H9 (cell line): Measurements from ENCODE around the gene PLS1. TPM values are rescaled to one million over a fixed set of nuclear protein-coding genes. Genes with fewer than 3 reads are reported as not detected.
"Not testable (repeated sequence)": the region's sequence is repeated elsewhere in the genome, so short reads cannot be mapped to it uniquely, and the experiment has no call there.

Source experiments
- DNase-seq: peaks from one replicate; pipeline ENCODE4 v3.0.0-alpha.2; 2017
- H2AFZ ChIP-seq: one replicate; pipeline ENCODE4 v1.6.1; 2013; ENCODE audit warnings: mild to moderate bottlenecking, low read length, control low read depth, moderate library complexity
- H2AK5ac ChIP-seq: 2 replicates; pipeline ENCODE4 v1.6.1; 2013; ENCODE audit warnings: low read length, control low read depth, mixed read lengths; ENCODE audit not compliant: insufficient read length
- H2BK120ac ChIP-seq: one replicate; pipeline ENCODE4 v1.6.1; 2013; ENCODE audit warnings: low read depth, mild to moderate bottlenecking, low read length, control low read depth, inconsistent platforms; ENCODE audit not compliant: poor library complexity, severe bottlenecking
- H2BK12ac ChIP-seq: 2 replicates; pipeline ENCODE4 v1.6.1; 2013; ENCODE audit warnings: low read length, control low read depth, mixed read lengths, low read depth; ENCODE audit not compliant: insufficient read length
- H2BK15ac ChIP-seq: 2 replicates; pipeline ENCODE4 v1.6.1; 2013; ENCODE audit warnings: low read depth, low read length, control low read depth
- H2BK20ac ChIP-seq: one replicate; pipeline ENCODE4 v1.6.1; 2013; ENCODE audit warnings: low read depth, mild to moderate bottlenecking, low read length, control low read depth, inconsistent platforms; ENCODE audit not compliant: poor library complexity, severe bottlenecking
- H2BK5ac ChIP-seq: 2 replicates; pipeline ENCODE4 v1.6.1; 2013; ENCODE audit warnings: low read length, control low read depth, mixed read lengths; ENCODE audit not compliant: insufficient read length
- H3K14ac ChIP-seq: 2 replicates; pipeline ENCODE4 v1.6.1; 2013; ENCODE audit warnings: low read length, control low read depth; ENCODE audit not compliant: insufficient read depth
- H3K18ac ChIP-seq: 2 replicates; pipeline ENCODE4 v1.6.1; 2013; ENCODE audit warnings: low read depth, mild to moderate bottlenecking, mixed read lengths, low read length, control low read depth; ENCODE audit not compliant: insufficient read length
- H3K23ac ChIP-seq: 2 replicates; pipeline ENCODE4 v1.6.1; 2013; ENCODE audit warnings: low read length, control low read depth, mixed read lengths, low read depth; ENCODE audit not compliant: insufficient read length
- H3K23me2 ChIP-seq: 2 replicates; pipeline ENCODE4 v1.6.1; 2013; ENCODE audit warnings: low read depth, mild to moderate bottlenecking, mixed read lengths, low read length, control low read depth; ENCODE audit not compliant: insufficient read length, poor library complexity, severe bottlenecking
- H3K27ac ChIP-seq: 2 replicates; pipeline ENCODE4 v1.5.1; 2013; ENCODE audit warnings: low read length, control low read depth, mixed read lengths, low read depth; ENCODE audit not compliant: insufficient read length
- H3K27me3 ChIP-seq: 2 replicates; pipeline ENCODE4 v1.6.1; 2013; ENCODE audit warnings: low read length, control low read depth, inconsistent platforms; ENCODE audit not compliant: insufficient read depth
- H3K4ac ChIP-seq: 2 replicates; pipeline ENCODE4 v1.6.1; 2013; ENCODE audit warnings: low read depth, mild to moderate bottlenecking, control low read depth, inconsistent platforms, low read length, moderate library complexity
- H3K4me1 ChIP-seq: 2 replicates; pipeline ENCODE4 v1.6.1; 2013; ENCODE audit warnings: low read length, control low read depth, inconsistent platforms; ENCODE audit not compliant: insufficient read depth
- H3K4me2 ChIP-seq: 2 replicates; pipeline ENCODE4 v1.6.1; 2013; ENCODE audit warnings: low read length, control low read depth, mixed read lengths; ENCODE audit not compliant: insufficient read length, insufficient read depth
- H3K56ac ChIP-seq: 2 replicates; pipeline ENCODE4 v1.6.1; 2013; ENCODE audit warnings: low read depth, mild to moderate bottlenecking, mixed read lengths, low read length, control low read depth; ENCODE audit not compliant: insufficient read length
- H3K79me1 ChIP-seq: 2 replicates; pipeline ENCODE4 v1.6.1; 2013; ENCODE audit warnings: low read depth, mild to moderate bottlenecking, moderate library complexity, low read length, control low read depth, inconsistent platforms; ENCODE audit not compliant: insufficient read depth, poor library complexity, severe bottlenecking
- H3K79me2 ChIP-seq: 2 replicates; pipeline ENCODE4 v1.6.1; 2013; ENCODE audit warnings: low read length, control low read depth, inconsistent platforms; ENCODE audit not compliant: insufficient read depth
- H3K9ac ChIP-seq: 2 replicates; pipeline ENCODE4 v1.6.1; 2013; ENCODE audit warnings: low read length, control low read depth, mixed read lengths; ENCODE audit not compliant: insufficient read length; ENCODE audit errors: extremely low read depth
- H3K9me3 ChIP-seq: one replicate; pipeline ENCODE4 v1.6.1; 2013; ENCODE audit warnings: low read depth, low read length, inconsistent platforms; ENCODE audit not compliant: control insufficient read depth
- H3T11ph ChIP-seq: one replicate; pipeline ENCODE4 v1.6.1; 2013; ENCODE audit warnings: mild to moderate bottlenecking, low read length, control low read depth, inconsistent platforms
- H4K20me1 ChIP-seq: one replicate; pipeline ENCODE4 v1.6.1; 2013; ENCODE audit not compliant: control insufficient read depth, insufficient read length, insufficient read depth
- H4K5ac ChIP-seq: 2 replicates; pipeline ENCODE4 v1.6.1; 2013; ENCODE audit warnings: low read depth, mild to moderate bottlenecking, mixed read lengths, low read length, control low read depth; ENCODE audit not compliant: insufficient read length
- H4K8ac ChIP-seq: replicated peaks from 2 replicates; pipeline ENCODE4 v1.6.1; 2013; ENCODE audit warnings: low read length, control low read depth, mixed read lengths, low read depth; ENCODE audit not compliant: insufficient read length
- H4K91ac ChIP-seq: 2 replicates; pipeline ENCODE4 v1.6.1; 2013; ENCODE audit warnings: low read depth, mild to moderate bottlenecking, moderate library complexity, mixed read lengths, low read length, control low read depth; ENCODE audit not compliant: insufficient read length
- H3K27ac Mint-ChIP-seq, 3 experiments: 2 replicates in 2 of 3; 3 replicates in 1 of 3; pipeline ENCODE4 v1.8.0; 2020 to 2021; ENCODE audit warnings: mixed read lengths in 3 of 3, mild to moderate bottlenecking in 1 of 3, moderate library complexity in 1 of 3
- H3K27me3 Mint-ChIP-seq: 2 replicates; pipeline ENCODE4 v1.8.0; 2021; ENCODE audit warnings: low read depth, mild to moderate bottlenecking, moderate library complexity, mixed read lengths
- H3K36me3 Mint-ChIP-seq, 3 experiments: 2 replicates in 2 of 3; 3 replicates in 1 of 3; pipeline ENCODE4 v1.8.0; 2020 to 2021; ENCODE audit warnings: low read depth in 3 of 3, mixed read lengths in 3 of 3; ENCODE audit not compliant: insufficient read depth in 1 of 3
- H3K4me1 Mint-ChIP-seq, 2 experiments: 2 replicates each; pipeline ENCODE4 v1.8.0; 2020; ENCODE audit warnings: mixed read lengths in 2 of 2
- H3K4me3 Mint-ChIP-seq, 2 experiments: 2 replicates in 1 of 2; 3 replicates in 1 of 2; pipeline ENCODE4 v1.8.0; 2020 to 2021; ENCODE audit warnings: mild to moderate bottlenecking in 2 of 2, mixed read lengths in 2 of 2, moderate library complexity in 1 of 2
- H3K9me3 Mint-ChIP-seq, 2 experiments: 2 replicates in 1 of 2; 3 replicates in 1 of 2; pipeline ENCODE4 v1.8.0; 2020; ENCODE audit warnings: mild to moderate bottlenecking in 2 of 2, mixed read lengths in 2 of 2, moderate library complexity in 1 of 2
- WGBS: extraction: QIAGEN DNeasy Blood & Tissue Kit; methylation state at CpG from one replicate; pipeline ENCODE4 v1.1.7; 2013; ENCODE audit warnings: missing lambda C conversion rate, low lambda C conversion rate, mixed read lengths; ENCODE audit not compliant: insufficient read length; ENCODE audit errors: extremely low coverage; 5-methylcytosine and 5-hydroxymethylcytosine counted together
- total RNA-seq: library from RNA; stranded (reverse); gene quantifications from 2 replicates; pipeline ENCODE4 v1.2.1, GENCODE V29; 2021
- TF ChIP-seq, protein P1 (sequence below): fragments of 200-600 bp; sonication (generic); conservative IDR thresholded peaks from 3 replicates; pipeline ENCODE4 v1.8.0; 2021; ENCODE audit warnings: antibody characterized with exemption, mild to moderate bottlenecking

The PLS1 gene
- total RNA-seq, 1 experiment from 2014 or later: 20.4 TPM

- H3K9me3 ChIP-seq: no peaks in the 10 kb centered on the region
- no peak overlapping the region for H3K23ac ChIP-seq
- H2BK120ac ChIP-seq: no peak overlapping the region
- no peaks in the 10 kb centered on the region for H3K27me3 ChIP-seq
- no peak overlapping the region for H3K9ac ChIP-seq
- Mint-ChIP-seq H3K9me3 (no peaks in the 10 kb centered on the region), H3K27me3 (no peaks in the 10 kb centered on the region), H3K4me3 (no peak overlapping the region), H3K27ac (no peak overlapping the region), H3K4me1 (no peaks in the 10 kb centered on the region), H3K36me3 (no peaks in the 10 kb centered on the region)
- H3K79me1 ChIP-seq: no peaks in the 10 kb centered on the region
- no peaks in the 10 kb centered on the region for H4K20me1 ChIP-seq
- H3K4me2 ChIP-seq: no peak overlapping the region
- DNase-seq: no peak
- no peaks in the 10 kb centered on the region for H3K79me2 ChIP-seq
- TF ChIP-seq, protein P1, sequence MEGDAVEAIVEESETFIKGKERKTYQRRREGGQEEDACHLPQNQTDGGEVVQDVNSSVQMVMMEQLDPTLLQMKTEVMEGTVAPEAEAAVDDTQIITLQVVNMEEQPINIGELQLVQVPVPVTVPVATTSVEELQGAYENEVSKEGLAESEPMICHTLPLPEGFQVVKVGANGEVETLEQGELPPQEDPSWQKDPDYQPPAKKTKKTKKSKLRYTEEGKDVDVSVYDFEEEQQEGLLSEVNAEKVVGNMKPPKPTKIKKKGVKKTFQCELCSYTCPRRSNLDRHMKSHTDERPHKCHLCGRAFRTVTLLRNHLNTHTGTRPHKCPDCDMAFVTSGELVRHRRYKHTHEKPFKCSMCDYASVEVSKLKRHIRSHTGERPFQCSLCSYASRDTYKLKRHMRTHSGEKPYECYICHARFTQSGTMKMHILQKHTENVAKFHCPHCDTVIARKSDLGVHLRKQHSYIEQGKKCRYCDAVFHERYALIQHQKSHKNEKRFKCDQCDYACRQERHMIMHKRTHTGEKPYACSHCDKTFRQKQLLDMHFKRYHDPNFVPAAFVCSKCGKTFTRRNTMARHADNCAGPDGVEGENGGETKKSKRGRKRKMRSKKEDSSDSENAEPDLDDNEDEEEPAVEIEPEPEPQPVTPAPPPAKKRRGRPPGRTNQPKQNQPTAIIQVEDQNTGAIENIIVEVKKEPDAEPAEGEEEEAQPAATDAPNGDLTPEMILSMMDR: no peak
- no peak overlapping the region for H3K56ac ChIP-seq
- no peaks in the 10 kb centered on the region for H3K4me1 ChIP-seq
- H2BK12ac ChIP-seq: no peak overlapping the region
- H2BK5ac ChIP-seq: no peak overlapping the region
- no peak overlapping the region for H4K91ac ChIP-seq
- H2BK15ac ChIP-seq: no peak overlapping the region
- H4K5ac ChIP-seq: no peak overlapping the region
- H3K4ac ChIP-seq: no peak overlapping the region
- no peak overlapping the region for H3T11ph ChIP-seq
- H4K8ac ChIP-seq: no peak overlapping the region
- H3K23me2 ChIP-seq: no peaks in the 10 kb centered on the region
- H3K18ac ChIP-seq: no peak overlapping the region
- no peak overlapping the region for H2AK5ac ChIP-seq
- no peak overlapping the region for H3K27ac ChIP-seq
- WGBS: no CpG with 5 or more reads among the region's 5 CpGs
- no peak overlapping the region for H3K14ac ChIP-seq
- no peak overlapping the region for H2BK20ac ChIP-seq
- no peak overlapping the region for H2AFZ ChIP-seq
Observed at GRCh38 chr3:142709207-142709606, 113.0 kb downstream of the PLS1 start.

- H4K8ac ChIP-seq, H3K36me3 Mint-ChIP-seq, H3K79me2 ChIP-seq, H3K9ac ChIP-seq, DNase-seq, H3K27me3 Mint-ChIP-seq, H3K14ac ChIP-seq, H3T11ph ChIP-seq, H2BK120ac ChIP-seq, H3K4me3 Mint-ChIP-seq, H3K23ac ChIP-seq, H2BK15ac ChIP-seq, H2BK12ac ChIP-seq, H3K79me1 ChIP-seq, H4K20me1 ChIP-seq, H4K5ac ChIP-seq, H3K27me3 ChIP-seq, H3K56ac ChIP-seq, H3K4me1 Mint-ChIP-seq, H3K4me2 ChIP-seq, H2AFZ ChIP-seq, H3K9me3 ChIP-seq, H3K18ac ChIP-seq, H2BK5ac ChIP-seq, H3K4ac ChIP-seq, H3K23me2 ChIP-seq, H4K91ac ChIP-seq, H3K27ac ChIP-seq, H3K4me1 ChIP-seq, H2AK5ac ChIP-seq, H3K9me3 Mint-ChIP-seq, H2BK20ac ChIP-seq: not testable (repeated sequence)
- no CpG with 5 or more reads among the region's 3 CpGs for WGBS
- 0 out of 7 replicates have a peak overlapping the region, but pooled peaks of 1 of the 3 experiments have one; percentile 26 for H3K27ac Mint-ChIP-seq
Observed at GRCh38 chr3:142714882-142715281, 118.7 kb downstream of the PLS1 start.
